Ovary (tissue), 3 donors: ENCODE measurements around the gene ADCYAP1R1.

Experiments used
- CTCF ChIP-seq, 3 donors: fragments of 450-650 bp in 2 of 3; fragments of 200-600 bp in 1 of 3; IDR thresholded peaks; one replicate each; pipeline versions ENCODE4 v1.5.1 to v1.8.0; 2016 to 2022; ENCODE audit warnings: antibody characterized with exemption in 3 of 3, mild to moderate bottlenecking in 1 of 3
- POLR2A ChIP-seq: fragments of 450-650 bp; IDR thresholded peaks from one replicate; pipeline ENCODE4 v1.6.1; 2017; ENCODE audit warnings: antibody characterized with exemption, mild to moderate bottlenecking, moderate library complexity
- donor health status: DM: no; HTN: no; CAD: no.

DNA sequence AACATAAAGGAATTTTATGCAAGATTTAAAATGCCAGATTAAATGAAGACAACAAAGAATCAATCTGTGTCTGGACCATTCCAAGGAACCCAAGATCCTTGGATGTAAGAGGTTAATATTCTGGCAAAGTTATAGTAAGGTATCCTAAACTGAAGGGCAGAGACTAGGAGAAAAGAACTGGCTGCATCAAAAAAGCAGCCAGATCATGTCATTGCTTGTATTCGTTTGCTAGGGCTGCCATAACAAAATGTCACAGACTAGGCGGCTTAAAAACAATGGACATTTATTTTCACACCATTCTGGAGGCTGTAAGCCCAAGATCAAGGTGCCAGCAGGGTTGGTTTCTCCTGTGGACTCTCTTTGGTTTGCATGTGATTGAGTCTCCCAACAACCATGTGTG is 99.7 kb downstream of the ADCYAP1R1 start:
- TF ChIP-seq CTCF (IDR thresholded peaks at IDR 0.05) (no peak), POLR2A (no peak)
